ENCODE measurements around the gene BOLA1.
"Not testable (repeated sequence)": the region's sequence is repeated elsewhere in the genome, so short reads cannot be mapped to it uniquely, and the experiment has no call there.

The BOLA1 gene

DNA sequence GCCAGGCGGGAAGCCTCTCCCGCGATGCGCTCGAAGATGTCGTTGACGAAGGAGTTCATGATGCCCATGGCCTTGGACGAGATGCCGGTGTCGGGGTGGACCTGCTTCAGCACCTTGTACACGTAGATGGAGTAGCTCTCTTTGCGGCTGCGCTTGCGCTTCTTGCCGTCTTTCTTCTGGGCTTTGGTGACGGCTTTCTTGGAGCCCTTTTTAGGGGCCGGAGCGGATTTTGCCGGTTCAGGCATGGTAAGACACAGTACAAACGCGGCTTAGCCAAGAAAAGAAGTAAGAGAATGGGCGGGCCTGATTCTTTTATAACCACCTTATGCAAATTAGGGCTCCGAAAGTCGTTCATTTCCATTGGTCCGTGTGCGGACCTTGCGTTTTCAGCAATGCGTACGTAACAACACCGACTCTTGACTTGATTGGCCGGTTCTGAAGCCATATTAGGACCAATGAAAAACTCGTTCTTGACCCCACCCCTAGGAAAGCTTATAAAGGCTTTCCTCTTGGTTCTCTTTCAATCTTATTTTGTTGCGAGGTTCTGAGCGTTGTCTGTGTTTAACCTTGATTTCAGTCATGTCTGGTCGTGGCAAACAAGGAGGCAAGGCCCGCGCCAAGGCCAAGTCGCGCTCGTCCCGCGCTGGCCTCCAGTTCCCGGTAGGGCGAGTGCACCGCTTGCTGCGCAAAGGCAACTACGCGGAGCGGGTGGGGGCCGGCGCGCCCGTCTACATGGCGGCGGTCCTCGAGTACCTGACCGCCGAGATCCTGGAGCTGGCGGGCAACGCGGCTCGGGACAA lies 12.8 kb upstream of the BOLA1 start:
- TF ChIP-seq, protein P1, sequence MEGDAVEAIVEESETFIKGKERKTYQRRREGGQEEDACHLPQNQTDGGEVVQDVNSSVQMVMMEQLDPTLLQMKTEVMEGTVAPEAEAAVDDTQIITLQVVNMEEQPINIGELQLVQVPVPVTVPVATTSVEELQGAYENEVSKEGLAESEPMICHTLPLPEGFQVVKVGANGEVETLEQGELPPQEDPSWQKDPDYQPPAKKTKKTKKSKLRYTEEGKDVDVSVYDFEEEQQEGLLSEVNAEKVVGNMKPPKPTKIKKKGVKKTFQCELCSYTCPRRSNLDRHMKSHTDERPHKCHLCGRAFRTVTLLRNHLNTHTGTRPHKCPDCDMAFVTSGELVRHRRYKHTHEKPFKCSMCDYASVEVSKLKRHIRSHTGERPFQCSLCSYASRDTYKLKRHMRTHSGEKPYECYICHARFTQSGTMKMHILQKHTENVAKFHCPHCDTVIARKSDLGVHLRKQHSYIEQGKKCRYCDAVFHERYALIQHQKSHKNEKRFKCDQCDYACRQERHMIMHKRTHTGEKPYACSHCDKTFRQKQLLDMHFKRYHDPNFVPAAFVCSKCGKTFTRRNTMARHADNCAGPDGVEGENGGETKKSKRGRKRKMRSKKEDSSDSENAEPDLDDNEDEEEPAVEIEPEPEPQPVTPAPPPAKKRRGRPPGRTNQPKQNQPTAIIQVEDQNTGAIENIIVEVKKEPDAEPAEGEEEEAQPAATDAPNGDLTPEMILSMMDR (conservative IDR thresholded peaks at IDR 0.05; ENCODE audit: low read depth, low read length): no peak
- peak; percentile 99 for DNase-seq (ENCODE audit: low read depth)
- H3K4me3 ChIP-seq (ENCODE audit: low read length): peak overlapping the region; percentile 68

DNA sequence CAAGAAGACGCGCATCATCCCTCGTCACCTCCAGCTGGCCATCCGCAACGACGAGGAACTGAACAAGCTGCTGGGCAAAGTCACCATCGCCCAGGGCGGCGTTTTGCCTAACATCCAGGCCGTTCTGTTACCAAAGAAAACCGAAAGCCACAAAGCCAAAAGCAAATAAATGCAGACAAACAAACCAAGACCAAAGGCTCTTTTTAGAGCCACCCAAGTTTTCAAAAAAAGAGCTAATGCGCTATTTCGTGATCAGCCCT lies 12.2 kb upstream of the BOLA1 start:
- DNase-seq (ENCODE audit: low read depth): not testable (repeated sequence)
- peak overlapping the region; percentile 68 for H3K4me3 ChIP-seq (ENCODE audit: low read length)

DNA sequence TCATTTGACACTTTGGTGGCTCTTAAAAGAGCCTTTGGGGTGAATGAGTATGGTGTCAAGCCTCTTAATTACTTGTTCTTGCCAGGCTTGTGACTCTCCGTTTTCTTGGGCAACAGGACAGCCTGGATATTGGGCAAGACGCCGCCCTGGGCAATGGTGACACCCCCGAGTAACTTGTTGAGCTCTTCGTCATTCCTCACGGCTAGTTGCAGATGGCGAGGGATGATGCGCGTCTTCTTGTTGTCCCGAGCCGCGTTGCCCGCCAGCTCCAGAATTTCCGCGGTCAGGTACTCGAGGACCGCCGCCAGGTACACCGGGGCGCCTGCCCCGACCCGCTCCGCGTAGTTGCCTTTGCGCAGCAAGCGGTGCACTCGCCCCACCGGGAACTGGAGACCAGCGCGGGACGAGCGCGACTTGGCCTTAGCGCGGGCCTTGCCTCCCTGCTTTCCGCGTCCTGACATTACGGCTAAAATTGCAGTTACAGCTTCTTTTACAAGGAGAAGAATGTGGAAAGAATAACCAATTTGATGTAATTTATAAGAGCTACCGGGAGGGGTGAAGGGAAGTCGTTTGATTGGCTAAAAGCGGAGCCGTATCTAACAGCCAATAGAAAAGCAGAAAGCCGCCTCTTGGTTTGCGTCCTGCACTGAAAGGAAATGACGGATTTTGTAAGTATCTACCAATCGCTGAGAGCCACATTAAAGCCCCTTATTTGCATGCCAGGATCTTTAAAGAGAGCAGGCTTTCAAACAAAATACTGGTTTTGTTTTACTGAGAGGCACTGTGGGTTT lies 11.7 kb upstream of the BOLA1 start:
- peak; percentile 97 for DNase-seq (ENCODE audit: low read depth)
- TF ChIP-seq, protein P1 (conservative IDR thresholded peaks at IDR 0.05; ENCODE audit: low read depth, low read length): no peak
- H3K4me3 ChIP-seq (ENCODE audit: low read length): peak overlapping the region; percentile 68

DNA sequence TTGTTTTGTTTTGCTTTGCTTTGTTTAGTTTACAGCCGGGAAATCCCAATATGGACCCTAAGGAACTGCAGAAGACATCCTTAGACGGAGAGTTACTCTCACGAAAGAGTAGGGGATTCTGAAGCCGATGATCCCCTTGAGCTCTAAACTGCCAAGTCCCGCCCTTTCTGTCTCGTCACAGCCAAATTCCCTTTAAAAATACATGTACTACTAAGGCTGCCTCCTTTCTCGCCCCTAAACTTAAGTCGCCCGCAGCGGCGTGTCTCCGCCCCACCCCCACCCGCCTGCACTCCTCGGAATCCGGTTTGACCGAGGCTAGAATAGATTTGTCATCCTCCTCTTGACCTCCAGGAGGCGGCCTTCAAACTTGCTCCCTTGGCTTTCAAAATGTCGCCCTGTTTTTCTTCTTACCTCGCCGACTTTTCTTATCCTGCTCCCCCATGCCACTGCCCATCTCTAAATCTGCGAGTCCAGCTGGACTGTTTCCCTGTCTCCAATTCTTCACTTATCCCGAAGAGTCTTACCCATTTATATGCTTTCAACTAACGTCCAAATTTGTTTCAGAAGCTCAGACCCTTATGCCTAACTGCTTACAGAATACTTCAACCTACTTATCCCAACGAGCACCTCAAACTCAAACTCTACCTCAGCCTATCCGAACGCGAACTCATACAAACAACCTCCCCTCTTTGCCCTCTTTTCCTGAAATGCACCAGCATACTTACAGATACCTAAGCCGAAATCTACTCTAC lies 10.9 kb upstream of the BOLA1 start:
- TF ChIP-seq, protein P1 (conservative IDR thresholded peaks at IDR 0.05; ENCODE audit: low read depth, low read length): peak; percentile 68
- peak overlapping the region; percentile 68 for H3K4me3 ChIP-seq (ENCODE audit: low read length)
- peak; percentile 69 for DNase-seq (ENCODE audit: low read depth)

DNA sequence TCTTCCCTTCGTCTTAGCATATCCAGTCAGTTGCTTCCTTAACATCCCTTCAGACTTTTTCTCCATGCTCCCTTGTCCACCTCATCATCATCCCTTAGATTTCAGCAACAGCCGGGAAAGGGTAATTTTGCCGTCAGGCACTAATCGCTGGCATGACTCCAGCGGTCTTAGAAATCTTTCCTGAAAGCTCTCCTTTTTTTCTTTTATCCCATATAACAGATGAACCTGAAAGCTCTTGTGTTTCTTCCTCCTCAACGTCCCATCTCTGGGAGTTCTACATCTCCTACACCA lies 10.4 kb upstream of the BOLA1 start:
- DNase-seq (ENCODE audit: low read depth): no peak
- peak overlapping the region; percentile 68 for H3K4me3 ChIP-seq (ENCODE audit: low read length)
- TF ChIP-seq, protein P1 (conservative IDR thresholded peaks at IDR 0.05; ENCODE audit: low read depth, low read length): no peak

DNA sequence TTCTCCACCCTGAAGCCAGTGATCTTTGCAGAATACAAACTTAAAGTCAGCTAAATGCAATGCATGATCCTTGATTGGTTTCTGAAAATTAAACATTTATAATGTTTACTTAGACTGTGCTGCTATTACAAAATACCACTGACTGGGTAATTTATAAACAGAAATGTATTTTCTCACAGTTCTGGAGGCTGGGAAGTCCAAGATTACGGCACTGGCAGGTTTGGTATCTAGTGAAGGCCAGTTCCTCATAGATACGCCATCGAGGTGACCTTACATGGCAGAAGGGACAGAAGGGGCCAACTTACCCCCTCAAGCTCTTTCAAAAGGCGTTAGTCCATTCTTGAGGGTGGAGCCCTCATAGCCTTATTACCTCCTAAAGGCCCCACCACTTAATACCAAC lies 2.8 kb upstream of the BOLA1 start:
- DNase-seq (ENCODE audit: low read depth): no peak
- no peak overlapping the region for H3K4me3 ChIP-seq (ENCODE audit: low read length)
- TF ChIP-seq, protein P1 (conservative IDR thresholded peaks at IDR 0.05; ENCODE audit: low read depth, low read length): no peak

DNA sequence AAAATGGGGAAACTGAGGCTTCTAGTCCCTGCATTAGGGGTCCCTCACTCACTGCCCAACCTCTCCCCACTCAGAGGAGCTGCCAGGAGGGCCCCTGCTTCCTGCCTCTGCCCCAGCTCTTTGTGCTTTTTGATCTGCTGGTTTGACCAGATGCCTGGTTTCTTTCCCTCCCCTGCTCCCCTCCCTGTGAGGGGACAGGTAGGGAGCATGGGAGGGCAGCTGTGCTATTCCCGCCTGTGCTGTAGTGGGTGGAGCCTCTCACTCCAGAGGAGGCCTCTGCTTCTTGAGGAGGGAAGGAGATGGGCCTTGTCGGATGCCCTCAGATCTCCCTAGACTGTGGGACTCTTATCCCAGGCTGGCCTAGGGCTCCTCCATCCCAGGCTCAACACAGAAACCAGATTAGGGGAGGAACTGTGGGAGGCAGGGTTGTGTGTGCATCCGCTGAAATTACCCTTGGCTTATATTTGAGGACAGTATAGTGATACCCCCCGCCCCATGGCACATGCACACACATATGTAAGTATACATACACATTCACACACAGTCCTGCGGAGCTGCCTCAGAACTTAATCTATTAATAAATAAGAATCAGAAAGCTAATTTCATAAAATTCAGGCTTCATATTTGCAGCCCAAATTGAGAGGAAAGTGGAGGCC lies 4.6 kb downstream of the BOLA1 start:
- no peak overlapping the region for H3K4me3 ChIP-seq (ENCODE audit: low read length)
- DNase-seq (ENCODE audit: low read depth): no peak
- TF ChIP-seq, protein P1 (conservative IDR thresholded peaks at IDR 0.05; ENCODE audit: low read depth, low read length): no peak
